HCEC 1CT (cell line): Measurements from ENCODE around the gene ERVFRD-1.

Experiments used
- DNase-seq: peaks from one replicate; pipeline ENCODE4 v3.0.0-alpha.2; 2017

The ERVFRD-1 gene

DNA sequence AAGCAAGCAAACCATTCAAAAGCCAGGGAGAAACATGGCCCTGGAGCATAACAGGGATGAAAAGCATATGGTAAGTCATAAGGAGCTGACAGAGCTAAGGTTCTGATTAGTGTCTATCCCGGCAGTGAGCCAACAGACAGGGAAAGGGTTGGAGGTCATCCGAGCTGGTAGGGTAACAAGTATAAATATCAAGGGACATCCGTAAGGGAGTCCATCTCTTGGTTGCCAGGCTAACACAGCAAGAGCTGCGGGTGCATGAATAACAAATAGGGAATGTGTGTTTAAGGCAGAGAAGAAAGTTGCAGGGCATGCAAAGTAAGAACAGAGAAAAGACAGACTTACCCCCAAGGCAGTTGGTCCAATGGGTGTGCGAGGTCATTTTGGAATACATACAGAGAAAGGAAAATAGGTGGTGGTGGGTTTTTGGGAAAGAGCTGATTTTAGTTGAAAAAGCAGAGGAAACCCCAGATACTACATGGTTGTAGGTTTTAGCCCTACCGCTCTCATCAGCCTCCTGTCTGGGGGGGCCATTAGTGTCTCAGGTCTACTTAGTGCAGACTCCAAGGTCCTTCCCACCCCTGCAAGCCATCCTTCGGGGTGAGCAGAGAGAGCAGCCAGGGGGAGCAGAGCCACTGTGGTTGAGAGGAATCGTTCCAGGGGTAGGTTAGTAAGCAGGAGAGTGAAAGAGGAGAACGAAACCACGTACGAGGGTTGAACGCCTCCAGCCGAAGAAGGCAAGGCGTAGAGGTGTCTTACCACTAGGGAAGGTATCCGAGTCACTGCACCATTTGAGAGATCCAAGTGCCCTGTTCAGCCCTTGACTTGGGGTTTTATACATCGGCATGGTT is at the start of gene ERVFRD-1:
ERVFRD-1 (minus strand) TSS at position 805 of the 848 bp plus-strand sequence. CDS start 6,415 bp downstream, outside the sequence.
- no peak for DNase-seq

DNA sequence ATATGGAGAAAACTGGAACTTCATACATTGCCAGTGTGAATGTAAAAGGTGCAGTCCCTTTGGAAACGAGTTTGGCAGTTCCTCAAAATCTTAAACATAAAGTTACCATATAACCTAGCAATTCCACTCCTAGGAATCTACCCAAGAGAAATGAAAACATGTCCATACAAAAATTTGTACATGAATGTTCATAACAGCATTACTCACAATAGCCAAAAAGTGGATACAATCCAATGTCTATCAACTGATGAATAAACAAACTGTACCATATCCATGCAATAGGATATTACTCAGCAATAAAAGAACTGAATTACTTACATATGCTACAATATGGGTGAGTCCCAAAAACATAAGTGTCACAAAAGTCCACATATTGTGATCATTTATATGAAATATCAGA is 48.7 kb upstream of the ERVFRD-1 start:
- DNase-seq = peak; percentile 67

GRCh38 chr6:11155589-11155988 is 44.1 kb upstream of the ERVFRD-1 start:
- DNase-seq = no peak

- DNase-seq = no peak
These were observed 41.9 kb upstream of the ERVFRD-1 start for GRCh38 chr6:11153447-11153846.

- DNase-seq = no peak
These were observed 41.1 kb upstream of the ERVFRD-1 start for GRCh38 chr6:11152581-11152980.

DNA sequence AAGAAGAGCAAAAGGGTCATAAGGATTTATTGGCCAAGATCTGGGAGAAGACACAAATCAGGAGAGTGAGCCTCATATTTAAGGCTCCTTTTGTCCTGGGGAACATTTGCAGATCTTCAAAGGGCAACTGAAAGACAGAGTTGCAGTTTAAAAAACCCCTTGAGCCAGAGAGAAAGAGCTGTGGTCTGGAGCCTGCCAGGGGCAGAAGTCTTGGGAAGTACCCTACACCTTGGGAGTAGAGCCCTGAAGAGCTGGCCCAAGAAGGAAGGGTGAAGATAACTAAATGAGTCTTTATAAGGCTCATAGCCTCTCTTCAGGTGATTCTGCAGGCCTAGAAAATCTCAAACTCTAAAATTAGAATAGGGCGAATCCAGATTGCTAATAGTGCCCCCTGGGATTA is 40.0 kb upstream of the ERVFRD-1 start:
- DNase-seq = no peak

DNA sequence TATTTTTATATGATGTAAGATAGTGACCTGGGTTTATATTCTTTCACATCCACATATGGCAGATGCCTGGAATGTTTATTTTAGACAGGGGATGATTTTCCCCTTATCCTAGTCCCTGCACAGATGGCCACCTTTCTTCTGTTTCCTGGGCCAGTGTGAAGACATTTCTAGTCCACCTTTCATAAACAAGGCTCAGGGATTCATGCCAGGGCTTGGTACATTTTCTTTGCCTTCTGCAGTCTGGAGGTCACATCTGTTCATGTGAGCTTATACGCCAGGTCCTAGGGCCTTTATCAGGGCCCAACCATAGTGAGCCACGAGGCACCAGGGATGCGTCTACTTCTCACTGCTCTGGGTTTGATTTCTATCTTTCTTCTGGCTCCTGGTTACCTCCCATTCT is 38.0 kb upstream of the ERVFRD-1 start:
- DNase-seq = no peak

DNA sequence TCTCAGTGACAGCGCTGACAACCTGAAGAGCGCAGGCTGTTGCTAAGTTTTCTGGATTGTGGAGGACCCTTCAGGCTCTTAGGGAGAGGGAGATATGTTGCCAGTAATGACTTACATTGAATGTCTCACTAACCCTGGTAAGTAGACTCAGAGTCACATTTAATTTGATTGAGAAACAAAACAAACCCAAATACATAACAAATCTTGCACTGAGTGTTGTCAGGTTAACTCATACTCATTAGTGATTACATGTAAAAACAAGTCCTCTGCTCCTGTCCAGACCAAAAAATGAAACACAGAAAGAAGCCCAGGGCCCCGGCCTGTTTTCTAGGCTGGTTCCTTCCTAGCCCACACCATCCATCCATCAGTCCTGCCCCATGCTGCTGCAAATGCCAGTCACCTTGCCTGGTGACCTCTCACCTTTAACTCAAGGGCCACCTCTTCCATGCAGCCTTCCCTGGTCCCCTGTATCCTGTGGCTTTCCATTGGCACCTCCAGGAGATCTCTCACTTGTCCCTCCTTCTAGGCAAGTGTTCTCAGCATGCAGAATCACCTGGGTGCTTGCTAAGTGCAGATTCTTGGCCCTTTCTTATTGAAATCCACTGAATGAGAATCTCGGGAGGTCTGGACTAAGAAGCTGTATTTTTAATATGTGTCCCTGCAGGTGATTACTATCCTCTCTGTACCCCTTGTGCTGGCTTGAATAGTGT is 34.7 kb upstream of the ERVFRD-1 start:
- DNase-seq = no peak

- peak; percentile 72 for DNase-seq
These were observed 32.9 kb upstream of the ERVFRD-1 start for GRCh38 chr6:11144393-11144851.

DNA sequence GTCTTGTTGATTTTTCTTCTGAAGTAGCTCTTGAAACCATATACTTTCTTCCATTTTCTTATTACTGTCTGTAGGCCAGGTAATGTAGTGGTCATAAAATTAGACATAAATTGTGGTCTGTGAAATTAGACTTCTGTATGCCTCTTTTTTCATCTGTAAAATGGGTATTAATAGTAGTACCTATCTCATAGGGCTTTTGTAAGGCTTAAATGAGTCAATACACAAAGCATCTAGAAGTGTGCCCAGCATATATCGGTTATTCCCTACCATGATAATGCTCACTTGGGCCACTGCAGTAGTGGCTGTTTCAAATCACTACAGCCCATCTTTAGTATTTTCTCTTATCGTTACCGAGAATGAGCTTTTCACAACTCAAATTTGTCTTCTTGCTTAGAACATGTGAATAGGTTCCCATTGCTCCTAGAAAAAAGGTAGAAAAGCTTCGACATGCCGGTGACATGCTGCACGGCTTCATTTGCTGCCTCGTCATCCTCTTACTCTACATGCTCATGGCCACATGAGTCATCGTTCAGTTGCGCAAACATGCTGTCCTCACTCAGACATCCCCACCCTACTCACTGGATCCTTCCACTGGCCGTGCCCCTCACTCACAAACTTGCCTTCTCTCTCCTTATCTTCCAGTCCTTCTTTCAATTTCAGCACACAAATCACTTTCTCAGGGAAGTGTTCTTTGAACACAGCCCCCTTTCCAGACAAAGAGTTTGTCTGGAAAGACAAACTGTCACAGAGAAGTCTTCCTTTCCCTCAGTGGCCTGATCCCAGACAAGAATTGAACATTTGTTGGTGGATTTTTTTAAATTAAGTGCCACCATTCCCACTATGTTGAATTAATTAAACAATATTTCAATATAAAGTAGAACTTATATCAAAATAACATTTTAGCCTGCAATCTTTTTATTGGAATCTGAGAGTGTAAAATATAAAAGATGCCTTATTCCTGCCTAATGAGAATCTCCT is 32.2 kb upstream of the ERVFRD-1 start:
- DNase-seq = peak; percentile 89

DNA sequence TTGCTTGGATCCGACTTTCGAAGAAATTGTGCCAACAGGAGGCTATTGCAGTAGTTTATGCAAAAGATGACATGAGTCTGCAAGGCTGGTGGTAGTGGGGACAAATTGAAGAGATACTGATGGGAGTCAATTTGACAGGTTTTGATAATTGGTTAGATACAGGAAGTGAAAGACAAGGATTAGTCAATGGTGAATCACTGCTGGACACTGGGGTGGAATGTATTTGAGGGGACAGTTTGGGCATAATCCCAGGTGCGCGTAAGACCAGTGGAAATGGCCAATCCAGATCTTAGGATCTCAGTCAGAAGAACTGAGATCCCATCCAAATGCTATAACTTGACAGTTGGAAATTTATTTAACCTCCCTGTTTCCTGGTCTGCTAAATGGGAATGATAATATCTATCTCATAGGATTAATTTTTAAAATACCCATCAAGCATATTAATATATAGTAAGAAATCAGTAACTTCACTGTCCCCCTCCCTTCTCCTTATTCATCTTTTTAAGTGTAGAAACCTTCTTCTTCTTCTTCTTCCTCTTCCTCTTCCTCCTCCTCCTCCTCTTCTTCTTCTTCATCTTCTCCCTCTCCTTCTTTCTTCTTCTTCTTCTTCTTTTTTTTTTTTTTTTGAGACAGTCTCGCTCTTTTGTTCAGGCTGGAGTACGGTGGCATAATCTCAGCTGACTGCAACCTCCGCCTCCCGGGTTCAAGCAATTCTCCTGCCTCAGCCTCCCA is 30.9 kb upstream of the ERVFRD-1 start:
- DNase-seq = no peak

GRCh38 chr6:11141295-11141694 is 29.8 kb upstream of the ERVFRD-1 start:
- no peak for DNase-seq

GRCh38 chr6:11140056-11140455 is 28.5 kb upstream of the ERVFRD-1 start:
- peak; percentile 69 for DNase-seq

DNA sequence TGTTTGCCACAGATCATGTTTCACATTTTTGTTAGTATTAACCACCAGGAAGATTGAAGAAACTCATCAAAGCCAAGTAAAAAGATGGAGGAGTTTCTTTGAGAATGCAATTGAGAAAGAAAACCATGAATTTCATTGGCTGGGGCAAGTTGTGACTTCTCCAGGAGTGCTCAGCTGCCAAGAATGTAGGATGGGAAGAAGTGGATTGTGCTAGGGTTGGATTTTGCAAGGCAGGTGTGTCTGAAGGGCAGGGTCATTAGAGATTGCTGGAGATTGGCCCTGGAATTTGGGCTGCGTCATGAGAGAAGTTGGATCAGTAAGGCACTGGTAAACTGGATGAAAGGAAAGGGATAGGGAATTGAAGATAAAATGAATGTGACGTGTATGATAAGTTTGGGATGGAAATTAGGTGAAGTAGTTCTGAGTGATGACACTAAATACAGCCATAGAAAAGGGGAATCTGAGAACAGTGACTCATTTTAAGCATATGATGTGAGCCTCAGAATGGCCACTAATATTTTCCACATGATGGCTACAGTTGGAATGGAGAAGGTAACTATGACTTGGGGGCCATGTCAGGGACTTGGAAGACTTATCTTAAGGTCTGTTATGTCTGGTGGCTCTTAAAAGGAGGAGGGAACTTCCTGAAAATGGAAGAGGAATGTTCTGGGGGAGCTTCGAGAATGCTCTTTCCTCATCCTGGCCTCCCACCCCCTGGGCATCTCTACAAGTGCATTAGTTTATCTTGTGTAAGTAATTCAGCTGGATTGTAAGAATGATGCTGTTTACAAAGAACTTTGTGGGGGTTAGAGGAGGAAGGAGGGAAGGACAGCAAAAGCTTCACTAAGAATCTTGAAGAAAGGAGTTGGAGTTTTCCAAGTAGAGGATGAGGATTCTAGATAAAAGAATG is 27.8 kb upstream of the ERVFRD-1 start:
- DNase-seq = peak; percentile 59

DNA sequence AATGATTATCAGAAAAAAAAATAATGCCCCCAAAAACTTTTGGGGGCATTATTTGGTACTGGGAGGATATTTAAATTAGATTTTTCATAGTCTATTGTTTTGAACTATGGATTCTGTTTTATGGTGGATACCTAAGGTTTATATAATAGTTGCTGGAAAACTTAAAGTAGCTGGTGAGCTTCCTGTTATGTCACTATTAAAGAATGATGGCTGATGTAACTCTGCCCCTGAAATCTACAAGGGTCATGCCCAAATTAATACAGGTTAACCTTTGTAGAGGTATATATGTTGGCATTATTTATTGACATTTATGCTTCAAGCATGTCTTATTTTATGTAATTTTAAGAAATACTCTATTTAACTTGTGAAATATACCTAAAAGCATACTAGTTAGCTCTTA is 25.3 kb upstream of the ERVFRD-1 start:
- no peak for DNase-seq

GRCh38 chr6:11133281-11133680 is 21.8 kb upstream of the ERVFRD-1 start:
- no peak for DNase-seq

GRCh38 chr6:11132194-11132888 is 20.8 kb upstream of the ERVFRD-1 start:
- DNase-seq = no peak

DNA sequence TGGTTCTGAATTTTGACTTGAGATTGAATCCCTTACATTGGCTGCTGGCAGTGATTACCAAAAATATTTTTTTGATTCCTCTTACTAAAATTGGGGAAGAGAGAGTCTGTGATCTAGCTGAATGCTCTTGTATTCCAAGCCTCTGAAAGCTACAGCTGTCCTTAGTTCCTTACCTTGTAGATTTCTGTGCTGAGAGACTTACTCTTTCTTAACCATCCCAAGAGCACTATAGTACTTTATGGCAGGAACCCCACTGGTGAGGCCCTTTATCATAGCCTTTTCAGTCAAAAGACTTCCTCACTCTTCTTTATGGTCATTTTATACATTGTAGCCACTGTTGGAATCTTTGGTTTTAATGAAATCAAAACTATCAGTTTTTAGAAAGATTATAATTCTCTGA is 19.1 kb upstream of the ERVFRD-1 start:
- DNase-seq = no peak

DNA sequence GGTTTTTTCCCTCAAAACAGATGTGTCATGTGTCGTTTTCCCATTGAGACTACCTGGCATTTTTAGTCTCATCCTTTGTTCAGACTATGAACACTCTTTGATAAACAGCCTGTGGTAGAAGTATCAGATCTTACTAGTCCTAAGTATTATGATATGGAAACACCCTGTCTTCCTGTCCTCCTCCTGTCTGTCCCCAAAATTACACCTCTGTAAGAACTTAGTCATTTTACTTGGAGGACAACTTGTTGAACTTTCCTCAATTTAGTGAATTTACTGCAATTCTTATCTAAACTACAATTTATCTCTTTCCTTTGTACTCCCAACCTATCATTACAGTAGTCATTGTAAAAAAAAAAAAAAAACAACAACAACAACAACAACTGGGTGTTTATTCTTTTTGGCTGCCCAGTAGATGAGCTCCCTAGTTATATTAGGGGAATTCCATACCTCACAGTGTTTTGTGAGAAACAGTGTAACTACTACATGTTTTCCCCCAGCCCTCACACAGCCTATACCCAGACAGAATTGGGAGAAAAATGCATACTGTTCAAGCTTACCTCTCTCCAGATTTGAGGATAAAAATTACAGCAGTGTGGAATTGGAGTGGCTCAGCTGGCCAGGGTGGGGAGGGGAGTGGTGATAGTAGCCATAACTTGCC is 18.5 kb upstream of the ERVFRD-1 start:
- no peak for DNase-seq

DNA sequence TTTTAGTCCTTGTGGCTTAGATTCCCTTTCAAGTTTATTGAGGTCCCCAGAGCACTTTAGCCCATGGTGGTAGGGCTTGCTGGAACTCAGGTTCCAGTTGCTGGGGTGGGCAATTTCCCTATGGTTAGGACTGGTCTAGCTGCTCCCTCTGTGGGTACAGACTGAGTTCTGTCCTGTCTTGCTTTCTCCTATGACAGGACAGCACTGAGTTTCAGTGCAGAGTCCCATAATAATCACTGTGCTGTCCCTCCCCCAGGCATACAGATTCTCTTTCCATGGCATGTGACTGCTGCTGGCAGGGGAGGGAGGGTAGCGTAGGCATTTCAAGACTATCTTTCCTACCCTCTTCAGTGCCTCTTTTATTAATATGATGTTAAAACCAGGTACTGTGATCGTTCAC is 17.1 kb upstream of the ERVFRD-1 start:
- no peak for DNase-seq
